ENCODE results near the gene DENND11. TPM values are rescaled to one million over a fixed set of nuclear protein-coding genes. Genes with fewer than 3 reads are reported as not detected.

The DENND11 gene
- polyA plus RNA-seq, 1 experiment = 4.9 TPM

- Histone ChIP-seq H3K9me3 (ENCODE audit: control insufficient read depth, insufficient read depth, low read length) (no peaks in the 10 kb centered on the region), H3K27me3 (ENCODE audit: control insufficient read depth, insufficient read depth, low read length) (no peaks in the 10 kb centered on the region), H3K27ac (ENCODE audit: low read depth, low read length) (no peak overlapping the region), H3K4me3 (ENCODE audit: low read depth, low read length) (no peak overlapping the region)
- DNase-seq (ENCODE audit: low read depth, low spot score) = no peak
- no peak for TF ChIP-seq CTCF (IDR thresholded peaks at IDR 0.05; ENCODE audit: low read depth, low read length)
- ChIA-PET CTCF (interaction anchor here (0.7 to 2.0 kb wide), 2 partner anchors 24 to 72 kb away, joined by 3 to 7 read pairs; partner anchors contain the start of gene SSBP1), POLR2A (no interaction called here)
Measured at GRCh38 chr7:141714571-141714970, 12.6 kb upstream of the DENND11 start.

GRCh38 chr7:141713890-141714289 lies 11.9 kb upstream of the DENND11 start:
- H3K9me3 ChIP-seq (ENCODE audit: control insufficient read depth, insufficient read depth, low read length) = no peaks in the 10 kb centered on the region
- POLR2A ChIA-PET = no interaction called here
- CTCF ChIA-PET = interaction anchor here (0.7 to 2.0 kb wide), 2 partner anchors 24 to 73 kb away, joined by 3 to 7 read pairs; partner anchors contain the start of gene SSBP1
- no peak for DNase-seq (ENCODE audit: low read depth, low spot score)
- TF ChIP-seq CTCF (IDR thresholded peaks at IDR 0.05; ENCODE audit: low read depth, low read length) = no peak
- no peak overlapping the region for H3K27ac ChIP-seq (ENCODE audit: low read depth, low read length)
- no peak overlapping the region for H3K4me3 ChIP-seq (ENCODE audit: low read depth, low read length)
- no peaks in the 10 kb centered on the region for H3K27me3 ChIP-seq (ENCODE audit: control insufficient read depth, insufficient read depth, low read length)

GRCh38 chr7:141712603-141713255 lies 10.8 kb upstream of the DENND11 start:
- Histone ChIP-seq H3K9me3 (ENCODE audit: control insufficient read depth, insufficient read depth, low read length) (no peaks in the 10 kb centered on the region), H3K27ac (ENCODE audit: low read depth, low read length) (no peak overlapping the region), H3K27me3 (ENCODE audit: control insufficient read depth, insufficient read depth, low read length) (no peaks in the 10 kb centered on the region), H3K4me3 (ENCODE audit: low read depth, low read length) (no peak overlapping the region)
- no peak for TF ChIP-seq CTCF (IDR thresholded peaks at IDR 0.05; ENCODE audit: low read depth, low read length)
- DNase-seq (ENCODE audit: low read depth, low spot score) = no peak
- ChIA-PET CTCF (no interaction called here), POLR2A (no interaction called here)

GRCh38 chr7:141710301-141710700 lies 8.3 kb upstream of the DENND11 start:
- ChIA-PET CTCF (interaction anchor here (0.7 to 1.5 kb wide), 2 partner anchors 28 to 57 kb away, joined by 3 to 7 read pairs; partner anchors contain the start of gene SSBP1), POLR2A (no interaction called here)
- H3K4me3 ChIP-seq (ENCODE audit: low read depth, low read length) = no peak overlapping the region
- no peak for DNase-seq (ENCODE audit: low read depth, low spot score)
- no peak overlapping the region for H3K27ac ChIP-seq (ENCODE audit: low read depth, low read length)
- no peaks in the 10 kb centered on the region for H3K9me3 ChIP-seq (ENCODE audit: control insufficient read depth, insufficient read depth, low read length)
- no peaks in the 10 kb centered on the region for H3K27me3 ChIP-seq (ENCODE audit: control insufficient read depth, insufficient read depth, low read length)
- TF ChIP-seq CTCF (IDR thresholded peaks at IDR 0.05; ENCODE audit: low read depth, low read length) = no peak

- no peak for TF ChIP-seq CTCF (IDR thresholded peaks at IDR 0.05; ENCODE audit: low read depth, low read length)
- Histone ChIP-seq H3K4me3 (ENCODE audit: low read depth, low read length) (no peak overlapping the region), H3K27me3 (ENCODE audit: control insufficient read depth, insufficient read depth, low read length) (no peaks in the 10 kb centered on the region), H3K9me3 (ENCODE audit: control insufficient read depth, insufficient read depth, low read length) (no peaks in the 10 kb centered on the region), H3K27ac (ENCODE audit: low read depth, low read length) (no peak overlapping the region)
- ChIA-PET CTCF (interaction anchor here (0.7 to 1.5 kb wide), 3 partner anchors 28 to 56 kb away, joined by 3 to 7 read pairs (median 4); partner anchors contain the start of gene SSBP1), POLR2A (no interaction called here)
- DNase-seq (ENCODE audit: low read depth, low spot score) = no peak
Measured at GRCh38 chr7:141709749-141710148, 7.8 kb upstream of the DENND11 start.

Measured in AG04450 (cell line).